Kidney (tissue), 14 donors: ENCODE measurements around the gene CPE. TPM values are rescaled to one million over a fixed set of nuclear protein-coding genes. Genes with fewer than 3 reads are reported as not detected.

ENCODE experiments used
- DNase-seq, 5 donors: peaks; one replicate each; pipeline ENCODE4 v3.0.0-alpha.2; 2013 to 2020
- FAIRE-seq: peaks from 2 replicates; lab custom pipeline; 2012; peaks lifted over from hg19 to GRCh38; lab: Jason Lieb, UNC
- H3K27ac ChIP-seq, 2 donors: one replicate each; pipeline ENCODE4 v1.7.0; 2013; ENCODE audit warnings: low read depth in 2 of 2, low read length in 2 of 2, inconsistent platforms in 1 of 2
- H3K27me3 ChIP-seq: one replicate; pipeline ENCODE4 v1.7.1; 2013; ENCODE audit warnings: low read length, inconsistent platforms; ENCODE audit not compliant: control insufficient read depth, insufficient read depth
- H3K36me3 ChIP-seq, 3 donors: one replicate each; pipeline versions ENCODE4 v1.7.0 to v1.7.1; 2013; ENCODE audit warnings: low read length in 3 of 3, control low read depth in 1 of 3, inconsistent platforms in 1 of 3; ENCODE audit not compliant: insufficient read depth in 3 of 3, control insufficient read depth in 2 of 3
- H3K4me1 ChIP-seq, 3 donors: one replicate each; pipeline versions ENCODE4 v1.7.0 to v1.7.1; 2013; ENCODE audit warnings: low read length in 3 of 3, inconsistent platforms in 1 of 3, low read depth in 1 of 3; ENCODE audit not compliant: control insufficient read depth in 2 of 3, insufficient read depth in 2 of 3
- H3K4me3 ChIP-seq, 3 donors: one replicate each; pipeline versions ENCODE4 v1.7.0 to v1.8.1; 2013; ENCODE audit warnings: low read length in 3 of 3, control low read depth in 1 of 3, inconsistent platforms in 1 of 3
- H3K9ac ChIP-seq, 3 donors: one replicate each; pipeline versions ENCODE4 v1.7.0 to v1.7.1; 2013; ENCODE audit warnings: low read length in 3 of 3, control low read depth in 1 of 3, inconsistent platforms in 1 of 3
- H3K9me3 ChIP-seq, 3 donors: one replicate each; pipeline versions ENCODE4 v1.7.0 to v1.7.1; 2013; ENCODE audit warnings: low read length in 3 of 3, control low read depth in 1 of 3, inconsistent platforms in 1 of 3; ENCODE audit not compliant: control insufficient read depth in 2 of 3, insufficient read depth in 1 of 3
- intact Hi-C: fragments of 100-400 bp; cut with DNase I; formaldehyde crosslinking; loops from one replicate; pipeline ENCODE4 v1.11.1; 2022
- polyA plus RNA-seq: library from polyadenylated mRNA; stranded (reverse); fragments of 350-450 nt; fragmentation: Illumina TruSeq; extraction: RNeasy Lipid Tissue Mini Kit (QIAGEN cat#74804); gene quantifications from one replicate; pipeline ENCODE4 v1.2.3, GENCODE V29; 2014; ENCODE audit warnings: low read depth, low replicate concordance; ENCODE audit not compliant: insufficient read depth
- total RNA-seq: library from RNA; stranded (reverse); fragmentation: NEBNext Ultra II Directional; extraction: Animal tissue kit (Norgen Biotek cat#: 25700); gene quantifications from one replicate; pipeline ENCODE4 v1.2.1, GENCODE V29; 2021
- TF ChIP-seq, protein P1 (sequence below): IDR thresholded peaks from 3 replicates; pipeline ENCODE4 v1.5.1; 2012; ENCODE audit warnings: mild to moderate bottlenecking, moderate library complexity, borderline replicate concordance; ENCODE audit not compliant: insufficient read depth; ENCODE audit errors: extremely low read depth
- donor health status: control.
- donor health status: control.
- donor health status: control.
- donor health status: control.
- donor health status: control.
- donor health status: DM: yes; HTN: yes; CAD: no.
- donor health status: Normal renal cell carcinoma (clear cell type).

The CPE gene
- total and polyA plus RNA-seq, 2 donors from 2014 or later = 24.2 to 87.7 TPM

DNA sequence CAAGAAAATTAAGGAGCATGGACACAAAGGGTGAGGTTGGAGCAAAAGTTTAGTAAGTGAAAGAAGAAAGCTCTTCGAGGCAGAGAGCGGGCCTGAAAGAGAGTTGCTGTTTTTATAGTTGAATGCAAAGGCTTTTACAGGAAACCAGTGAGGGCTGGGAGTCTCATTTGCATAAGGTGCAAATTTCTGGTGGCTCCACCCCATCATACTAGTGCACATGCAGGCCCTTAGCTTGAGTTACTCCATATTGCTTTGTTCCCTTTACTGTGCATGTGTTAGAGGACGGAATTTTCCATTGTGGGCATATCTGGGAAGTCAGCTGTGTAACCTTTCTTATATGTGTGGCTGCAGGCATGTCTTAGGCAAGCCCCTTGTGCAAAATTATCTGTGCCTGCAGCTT, 48.0 kb downstream of the CPE start:
- Histone ChIP-seq H3K4me3 (no peak overlapping the region), H3K9ac (no peak overlapping the region), H3K9me3 (peaks cover 0 to 7% (median 3%) of the 10 kb centered on the region in 3 donors), H3K27ac (no peak overlapping the region), H3K27me3 (no peaks in the 10 kb centered on the region), H3K4me1 (no peaks in the 10 kb centered on the region), H3K36me3 (no peaks in the 10 kb centered on the region)
- intact Hi-C loops = no loop called here
- FAIRE-seq (no peak), DNase-seq (no peak)
- TF ChIP-seq, protein P1, sequence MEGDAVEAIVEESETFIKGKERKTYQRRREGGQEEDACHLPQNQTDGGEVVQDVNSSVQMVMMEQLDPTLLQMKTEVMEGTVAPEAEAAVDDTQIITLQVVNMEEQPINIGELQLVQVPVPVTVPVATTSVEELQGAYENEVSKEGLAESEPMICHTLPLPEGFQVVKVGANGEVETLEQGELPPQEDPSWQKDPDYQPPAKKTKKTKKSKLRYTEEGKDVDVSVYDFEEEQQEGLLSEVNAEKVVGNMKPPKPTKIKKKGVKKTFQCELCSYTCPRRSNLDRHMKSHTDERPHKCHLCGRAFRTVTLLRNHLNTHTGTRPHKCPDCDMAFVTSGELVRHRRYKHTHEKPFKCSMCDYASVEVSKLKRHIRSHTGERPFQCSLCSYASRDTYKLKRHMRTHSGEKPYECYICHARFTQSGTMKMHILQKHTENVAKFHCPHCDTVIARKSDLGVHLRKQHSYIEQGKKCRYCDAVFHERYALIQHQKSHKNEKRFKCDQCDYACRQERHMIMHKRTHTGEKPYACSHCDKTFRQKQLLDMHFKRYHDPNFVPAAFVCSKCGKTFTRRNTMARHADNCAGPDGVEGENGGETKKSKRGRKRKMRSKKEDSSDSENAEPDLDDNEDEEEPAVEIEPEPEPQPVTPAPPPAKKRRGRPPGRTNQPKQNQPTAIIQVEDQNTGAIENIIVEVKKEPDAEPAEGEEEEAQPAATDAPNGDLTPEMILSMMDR = no peak

DNA sequence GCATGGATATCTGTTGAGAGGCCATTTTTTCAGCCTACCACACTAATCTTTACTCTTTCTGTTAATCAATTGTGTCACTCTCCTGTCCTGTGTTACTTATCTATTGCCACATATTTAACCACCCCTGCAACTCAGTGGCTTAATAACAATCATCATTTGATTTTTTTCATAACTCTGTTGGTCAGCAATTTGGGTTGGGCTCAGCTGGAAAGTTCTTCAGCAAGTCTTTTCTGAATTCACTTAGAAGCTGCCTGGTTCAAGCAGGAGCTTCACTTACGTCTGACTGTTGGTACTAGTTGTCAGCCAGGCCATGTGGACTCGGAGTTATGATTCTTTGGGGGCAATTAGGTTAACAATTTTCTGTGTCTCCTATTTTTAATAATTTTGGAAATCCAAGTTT, 50.1 kb downstream of the CPE start:
- Histone ChIP-seq H3K36me3 (no peaks in the 10 kb centered on the region), H3K9ac (no peak overlapping the region), H3K27ac (no peak overlapping the region), H3K4me3 (no peak overlapping the region), H3K4me1 (no peaks in the 10 kb centered on the region), H3K9me3 (peaks cover 0 to 7% (median 3%) of the 10 kb centered on the region in 3 donors), H3K27me3 (no peaks in the 10 kb centered on the region)
- no peak for DNase-seq
- TF ChIP-seq, protein P1 = no peak
- intact Hi-C loops = no loop called here
- no peak for FAIRE-seq

DNA sequence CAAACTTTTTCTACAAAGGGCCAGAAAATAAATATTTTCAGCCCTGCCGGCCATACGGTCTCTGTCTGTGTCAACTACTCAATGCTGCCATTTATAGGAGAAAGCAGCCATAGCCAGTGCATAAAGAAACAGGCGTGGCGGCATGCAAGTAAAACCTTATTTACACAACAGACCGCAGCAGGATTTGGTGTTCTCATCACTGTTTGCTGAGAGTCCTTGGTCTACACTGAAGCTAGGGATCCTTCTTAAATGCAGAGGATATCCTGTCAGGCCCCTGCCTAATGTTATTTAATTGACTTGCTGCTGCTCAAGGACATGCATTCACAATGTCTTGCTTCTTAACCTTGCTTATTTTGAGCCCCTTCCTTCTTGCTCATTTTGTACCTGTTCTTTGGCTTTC, 54.7 kb downstream of the CPE start:
- FAIRE-seq = no peak
- intact Hi-C loops = no loop called here
- peaks cover 0 to under 1% (median 0%) of the 10 kb centered on the region in 3 donors for H3K9me3 ChIP-seq
- H3K27me3 ChIP-seq = no peaks in the 10 kb centered on the region
- no peaks in the 10 kb centered on the region for H3K4me1 ChIP-seq
- no peak for DNase-seq
- no peak overlapping the region for H3K27ac ChIP-seq
- TF ChIP-seq, protein P1 = no peak
- H3K9ac ChIP-seq = no peak overlapping the region
- H3K4me3 ChIP-seq = no peak overlapping the region
- H3K36me3 ChIP-seq = no peaks in the 10 kb centered on the region

DNA sequence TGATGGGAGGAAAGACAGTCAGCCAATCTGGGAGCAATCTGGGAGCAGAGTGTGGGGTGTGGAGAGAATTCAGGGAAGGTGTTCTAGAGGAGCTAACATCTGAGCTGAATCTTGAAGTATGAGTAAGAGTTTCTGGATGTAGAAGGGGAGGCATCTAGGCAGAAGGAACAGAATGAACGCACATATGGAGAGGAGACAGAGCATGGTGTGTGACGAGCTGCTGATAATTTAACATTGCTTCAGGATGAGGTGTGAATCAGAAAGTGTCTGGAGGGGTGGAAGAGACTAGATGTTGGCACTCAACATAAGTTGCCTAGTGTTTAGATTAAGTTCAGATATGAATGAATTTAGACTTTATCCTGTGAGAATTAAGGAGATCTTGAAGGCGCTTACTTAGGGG, 58.9 kb downstream of the CPE start:
- no peak overlapping the region for H3K4me3 ChIP-seq
- intact Hi-C loops = no loop called here
- TF ChIP-seq, protein P1 = no peak
- H3K27ac ChIP-seq = no peak overlapping the region
- no peak for DNase-seq
- H3K4me1 ChIP-seq = no peaks in the 10 kb centered on the region
- no peaks in the 10 kb centered on the region for H3K27me3 ChIP-seq
- H3K36me3 ChIP-seq = no peaks in the 10 kb centered on the region
- no peak overlapping the region for H3K9ac ChIP-seq
- no peak for FAIRE-seq
- no peaks in the 10 kb centered on the region for H3K9me3 ChIP-seq
